Osteoblast (primary cell): Measurements from ENCODE around the gene CTU2. TPM values are rescaled to one million over a fixed set of nuclear protein-coding genes. Genes with fewer than 3 reads are reported as not detected.

ENCODE experiments used
- DNase-seq: peaks from one replicate; pipeline ENCODE4 v3.0.0; 2011; ENCODE audit warnings: low spot score, mixed read lengths; ENCODE audit not compliant: insufficient read length; ENCODE audit errors: missing footprints
- H2AFZ ChIP-seq: 2 replicates; pipeline ENCODE4 v1.6.0; 2011; ENCODE audit warnings: mild to moderate bottlenecking, low read length
- H3K27ac ChIP-seq: 2 replicates; pipeline ENCODE4 v1.5.1; 2011; ENCODE audit warnings: mild to moderate bottlenecking, low read depth, low read length, moderate library complexity
- H3K27me3 ChIP-seq: 2 replicates; pipeline ENCODE4 v1.6.0; 2012; ENCODE audit warnings: mild to moderate bottlenecking, control low read depth, inconsistent platforms, low read length, moderate library complexity; ENCODE audit not compliant: insufficient read depth
- H3K36me3 ChIP-seq: 2 replicates; pipeline ENCODE4 v1.5.1; 2011; ENCODE audit warnings: mild to moderate bottlenecking, low read length, control low read depth, moderate library complexity; ENCODE audit not compliant: insufficient read depth
- H3K4me1 ChIP-seq: 2 replicates; pipeline ENCODE4 v1.5.1; 2011; ENCODE audit warnings: mild to moderate bottlenecking, low read length, control low read depth, moderate library complexity; ENCODE audit not compliant: insufficient read depth
- H3K4me2 ChIP-seq: 2 replicates; pipeline ENCODE4 v1.6.0; 2011; ENCODE audit warnings: mild to moderate bottlenecking, low read length; ENCODE audit not compliant: insufficient read depth
- H3K4me3 ChIP-seq: fragments of 200-600 bp; sonication (generic); 3 replicates; pipeline ENCODE4 v1.5.1; 2012; ENCODE audit warnings: mild to moderate bottlenecking, low read length, inconsistent platforms; ENCODE audit not compliant: insufficient read depth
- H3K79me2 ChIP-seq: 2 replicates; pipeline ENCODE4 v1.6.0; 2012; ENCODE audit warnings: mild to moderate bottlenecking, low read length, control low read depth, inconsistent platforms; ENCODE audit not compliant: insufficient read depth
- H3K9me3 ChIP-seq: 2 replicates; pipeline ENCODE4 v1.5.1; 2011; ENCODE audit warnings: low read depth, low read length, control low read depth
- H4K20me1 ChIP-seq: 2 replicates; pipeline ENCODE4 v1.6.0; 2012; ENCODE audit warnings: mild to moderate bottlenecking, low read length, control low read depth; ENCODE audit not compliant: insufficient read depth
- total RNA-seq: library from RNA; depleted of rRNA; stranded (reverse); fragments of >200 nt; gene quantifications from 2 replicates; pipeline ENCODE4 v1.2.3, GENCODE V29; 2012
- TF ChIP-seq, protein P1 (sequence below): IDR thresholded peaks from 2 replicates; pipeline ENCODE4 v1.5.1; 2011; ENCODE audit warnings: mild to moderate bottlenecking, low read depth, low read length, moderate library complexity; ENCODE audit errors: extremely low read depth

Gene CTU2
- total RNA-seq, 1 donor, result 14.8 TPM

DNA sequence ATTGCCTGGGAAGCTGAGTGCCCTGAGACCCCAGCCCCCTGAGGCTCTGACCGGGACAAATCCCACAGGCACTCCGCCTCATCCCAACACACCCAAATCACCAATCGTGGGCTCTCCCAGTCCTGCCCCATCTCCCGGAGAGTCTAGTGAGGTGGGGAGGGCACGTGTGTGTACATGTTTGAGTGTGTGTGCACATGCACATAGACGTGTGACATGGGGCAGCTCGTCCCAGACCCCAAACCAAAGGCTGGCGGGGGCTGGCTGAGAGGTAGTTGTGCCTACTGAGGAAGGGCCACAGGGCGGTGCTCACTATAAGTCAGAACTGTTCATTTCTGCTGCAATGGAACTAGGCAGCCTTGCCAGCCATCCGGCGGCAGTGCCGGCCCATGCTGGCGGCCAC, 28.6 kb upstream of the CTU2 start:
- peaks cover 5% of the 10 kb centered on the region for H3K36me3 ChIP-seq
- peaks cover 2% of the 10 kb centered on the region for H4K20me1 ChIP-seq
- no peak overlapping the region for H3K4me3 ChIP-seq
- no peaks in the 10 kb centered on the region for H3K9me3 ChIP-seq
- H3K27me3 ChIP-seq, result peaks cover 37% of the 10 kb centered on the region
- TF ChIP-seq, protein P1, sequence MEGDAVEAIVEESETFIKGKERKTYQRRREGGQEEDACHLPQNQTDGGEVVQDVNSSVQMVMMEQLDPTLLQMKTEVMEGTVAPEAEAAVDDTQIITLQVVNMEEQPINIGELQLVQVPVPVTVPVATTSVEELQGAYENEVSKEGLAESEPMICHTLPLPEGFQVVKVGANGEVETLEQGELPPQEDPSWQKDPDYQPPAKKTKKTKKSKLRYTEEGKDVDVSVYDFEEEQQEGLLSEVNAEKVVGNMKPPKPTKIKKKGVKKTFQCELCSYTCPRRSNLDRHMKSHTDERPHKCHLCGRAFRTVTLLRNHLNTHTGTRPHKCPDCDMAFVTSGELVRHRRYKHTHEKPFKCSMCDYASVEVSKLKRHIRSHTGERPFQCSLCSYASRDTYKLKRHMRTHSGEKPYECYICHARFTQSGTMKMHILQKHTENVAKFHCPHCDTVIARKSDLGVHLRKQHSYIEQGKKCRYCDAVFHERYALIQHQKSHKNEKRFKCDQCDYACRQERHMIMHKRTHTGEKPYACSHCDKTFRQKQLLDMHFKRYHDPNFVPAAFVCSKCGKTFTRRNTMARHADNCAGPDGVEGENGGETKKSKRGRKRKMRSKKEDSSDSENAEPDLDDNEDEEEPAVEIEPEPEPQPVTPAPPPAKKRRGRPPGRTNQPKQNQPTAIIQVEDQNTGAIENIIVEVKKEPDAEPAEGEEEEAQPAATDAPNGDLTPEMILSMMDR, result no peak
- H2AFZ ChIP-seq, result no peak overlapping the region
- H3K27ac ChIP-seq, result no peak overlapping the region
- peak overlapping the region; percentile 28 for H3K4me2 ChIP-seq
- peaks cover 7% of the 10 kb centered on the region for H3K4me1 ChIP-seq
- no peak for DNase-seq
- no peaks in the 10 kb centered on the region for H3K79me2 ChIP-seq

DNA sequence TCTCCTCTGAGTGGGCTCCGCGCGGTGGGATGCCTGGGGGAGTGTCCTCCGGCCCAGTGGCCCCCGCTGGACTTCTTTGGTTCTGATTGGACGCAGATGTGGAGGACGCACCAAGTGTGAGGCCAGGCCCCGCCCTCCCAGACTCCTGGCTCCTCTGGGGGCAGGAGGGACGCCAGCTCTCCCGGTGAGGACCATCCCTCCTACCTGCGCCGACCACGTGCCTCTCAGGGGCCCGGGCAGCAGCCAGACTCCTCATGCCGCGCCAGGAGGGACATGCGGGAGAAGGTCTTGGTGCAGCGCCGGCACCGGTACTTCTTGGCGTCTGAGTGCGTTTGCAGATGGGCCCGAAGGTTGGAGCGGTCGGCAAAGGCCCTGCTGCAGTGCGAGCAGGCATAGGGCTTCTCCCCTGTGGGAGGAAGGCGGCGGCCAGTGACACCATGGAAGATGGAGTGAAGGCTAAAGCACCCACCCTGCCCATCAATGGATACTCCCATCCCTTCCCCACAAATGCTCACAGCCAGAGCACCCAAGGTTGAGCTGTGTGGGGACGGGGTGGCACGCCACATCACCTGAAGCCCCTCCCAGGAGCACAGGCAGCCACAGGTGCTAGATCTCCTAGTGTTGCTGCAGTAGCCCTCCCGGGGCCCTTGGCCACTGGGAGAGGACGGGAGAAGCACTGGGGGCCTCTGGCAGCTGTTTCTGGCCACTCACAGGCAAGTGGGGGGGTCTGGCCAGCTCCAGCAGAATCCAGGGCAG, 27.9 kb upstream of the CTU2 start:
- no peaks in the 10 kb centered on the region for H3K9me3 ChIP-seq
- peaks cover 5% of the 10 kb centered on the region for H3K36me3 ChIP-seq
- H3K27ac ChIP-seq, result no peak overlapping the region
- TF ChIP-seq, protein P1, result no peak
- H3K4me2 ChIP-seq, result peak overlapping the region; percentile 28
- H3K79me2 ChIP-seq, result no peaks in the 10 kb centered on the region
- H2AFZ ChIP-seq, result no peak overlapping the region
- peaks cover 7% of the 10 kb centered on the region for H3K4me1 ChIP-seq
- no peak overlapping the region for H3K4me3 ChIP-seq
- peaks cover 37% of the 10 kb centered on the region for H3K27me3 ChIP-seq
- peaks cover 2% of the 10 kb centered on the region for H4K20me1 ChIP-seq
- no peak for DNase-seq

DNA sequence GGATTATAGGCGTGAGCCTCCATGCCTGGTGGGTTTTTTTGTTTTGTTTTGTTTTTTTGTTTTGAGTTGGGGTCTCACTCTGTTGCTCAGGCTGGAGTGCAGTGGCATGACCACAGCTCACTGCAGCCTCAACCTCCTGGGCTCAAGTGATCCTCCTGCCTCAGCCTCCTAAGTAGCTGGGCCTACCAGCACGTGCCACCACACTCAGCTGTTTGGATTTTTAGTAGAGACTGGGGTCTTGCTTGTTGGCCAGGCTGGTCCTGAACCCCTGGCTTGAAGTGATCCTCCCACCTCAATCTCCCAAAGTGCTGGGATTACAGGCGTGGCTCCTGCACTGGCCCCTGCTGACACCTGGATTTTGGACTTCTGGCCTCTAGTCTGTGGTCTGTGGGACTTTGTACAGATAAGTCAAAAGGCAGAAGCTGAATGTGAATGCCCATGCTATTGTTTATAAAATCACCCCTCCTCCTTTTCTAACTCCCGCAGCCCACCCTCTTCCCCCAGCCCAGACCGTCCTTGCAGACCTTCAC, 25.7 kb upstream of the CTU2 start:
- Histone ChIP-seq H3K4me1 (peaks cover 18% of the 10 kb centered on the region), H3K36me3 (no peaks in the 10 kb centered on the region), H3K4me3 (no peak overlapping the region), H3K9me3 (no peaks in the 10 kb centered on the region), H3K4me2 (no peak overlapping the region), H3K27ac (no peak overlapping the region), H2AFZ (no peak overlapping the region), H3K79me2 (no peaks in the 10 kb centered on the region), H4K20me1 (peaks cover 2% of the 10 kb centered on the region), H3K27me3 (peaks cover 37% of the 10 kb centered on the region)
- no peak for DNase-seq
- TF ChIP-seq, protein P1, result no peak

DNA sequence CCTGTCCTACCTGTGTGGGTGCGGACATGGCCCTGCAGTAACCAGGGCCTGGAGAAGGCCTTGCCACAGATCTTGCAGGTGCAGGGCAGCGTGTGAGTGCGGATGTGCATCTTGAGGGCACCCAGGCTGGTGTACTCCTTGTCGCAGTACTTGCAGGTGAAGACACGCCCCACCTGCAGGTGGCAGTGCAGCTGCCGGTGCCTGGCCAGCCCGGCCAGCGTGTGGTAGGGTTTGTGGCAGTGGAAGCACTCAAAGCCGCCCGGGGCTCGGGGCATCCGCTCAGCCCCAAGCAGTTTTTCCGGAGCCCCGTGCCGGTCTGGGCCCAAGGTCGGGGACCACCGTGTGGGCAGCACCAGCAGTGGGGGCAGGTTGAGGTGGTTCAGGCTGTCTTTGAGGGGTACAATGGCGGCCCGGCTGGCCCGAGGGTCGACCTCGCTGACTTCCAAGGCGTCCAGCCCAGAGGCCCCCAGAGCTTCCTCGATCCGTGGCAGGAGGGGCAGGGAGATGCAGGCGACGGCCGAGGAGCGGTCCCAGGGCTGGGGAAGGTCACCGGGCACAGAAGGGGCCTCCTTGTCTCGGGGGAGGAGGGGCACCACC, 25.1 kb upstream of the CTU2 start:
- Histone ChIP-seq H2AFZ (no peak overlapping the region), H3K36me3 (no peaks in the 10 kb centered on the region), H3K27me3 (peaks cover 37% of the 10 kb centered on the region), H3K27ac (no peak overlapping the region), H3K4me1 (peaks cover 22% of the 10 kb centered on the region), H3K79me2 (no peaks in the 10 kb centered on the region), H3K9me3 (no peaks in the 10 kb centered on the region), H3K4me3 (no peak overlapping the region), H4K20me1 (peaks cover 2% of the 10 kb centered on the region), H3K4me2 (peak overlapping the region; percentile 34)
- DNase-seq, result no peak
- TF ChIP-seq, protein P1, result no peak
